H1 (cell line): Measurements from ENCODE around the gene MREG. TPM values are rescaled to one million over a fixed set of nuclear protein-coding genes. Genes with fewer than 3 reads are reported as not detected.

Experiments used
- CTCF ChIA-PET: fragments of 300-600 bp; sonication (Branson Sonifier 250); formaldehyde crosslinking; loops from one replicate; lab custom pipeline; 2021; ENCODE audit not compliant: partially characterized antibody; lab: Charles Lee
- POLR2A ChIA-PET: fragments of 300-600 bp; sonication (Branson Sonifier 250); formaldehyde crosslinking; loops from one replicate; lab custom pipeline; 2021; ENCODE audit warnings: inconsistent platforms; ENCODE audit not compliant: partially characterized antibody; lab: Charles Lee
- DNase-seq, 2 experiments: peaks; one replicate each; pipeline versions ENCODE4 v3.0.0 to v3.0.0-alpha.2; 2010 to 2022; ENCODE audit warnings: low spot score in 2 of 2, low read depth in 1 of 2, mixed read lengths in 1 of 2
- FAIRE-seq: peaks from 2 replicates; lab custom pipeline; 2011; peaks lifted over from hg19 to GRCh38; lab: Jason Lieb, UNC
- H2AFZ ChIP-seq: 2 replicates; pipeline ENCODE4 v1.8.1; 2012; ENCODE audit warnings: low read length, inconsistent platforms
- H2AK5ac ChIP-seq: 2 replicates; pipeline ENCODE4 v1.6.1; 2013; ENCODE audit warnings: low read depth, low read length
- H2BK120ac ChIP-seq: replicated peaks from 2 replicates; pipeline ENCODE3; 2013; ENCODE audit warnings: low read depth, low read length, inconsistent platforms
- H2BK12ac ChIP-seq: 2 replicates; pipeline ENCODE4 v1.6.1; 2013; ENCODE audit warnings: low read depth, low read length
- H2BK15ac ChIP-seq: 2 replicates; pipeline ENCODE4 v1.6.1; 2013; ENCODE audit warnings: low read length
- H2BK20ac ChIP-seq: 2 replicates; pipeline ENCODE4 v1.6.1; 2013; ENCODE audit warnings: low read length
- H2BK5ac ChIP-seq: 2 replicates; pipeline ENCODE4 v1.6.1; 2013; ENCODE audit warnings: low read depth, low read length
- H3K14ac ChIP-seq: 2 replicates; pipeline ENCODE4 v1.6.1; 2013; ENCODE audit warnings: inconsistent platforms; ENCODE audit not compliant: insufficient read length
- H3K18ac ChIP-seq: 2 replicates; pipeline ENCODE4 v1.6.1; 2013; ENCODE audit warnings: low read length; ENCODE audit errors: extremely low read depth
- H3K23ac ChIP-seq: 2 replicates; pipeline ENCODE4 v1.6.1; 2013; ENCODE audit warnings: inconsistent platforms; ENCODE audit not compliant: insufficient read length
- H3K23me2 ChIP-seq: 2 replicates; pipeline ENCODE4 v1.6.1; 2013; ENCODE audit warnings: low read depth, low read length
- H3K27ac ChIP-seq: 2 replicates; pipeline ENCODE4 v1.6.1; 2011; ENCODE audit warnings: low read depth, low read length, inconsistent platforms
- H3K27me3 ChIP-seq, 4 experiments: replicated peaks in 1 of 4; 1 replicate in 1 of 4; 2 replicates in 3 of 4; pipeline versions ENCODE4 v1.6.1 to v1.8.1; 2011 to 2013; ENCODE audit warnings: low read length in 3 of 4, mild to moderate bottlenecking in 3 of 4, inconsistent platforms in 2 of 4, mixed read lengths in 2 of 4, moderate library complexity in 1 of 4; ENCODE audit not compliant: control insufficient read depth in 3 of 4, insufficient read depth in 3 of 4; ENCODE audit errors: extremely low read depth in 1 of 4
- H3K36me3 ChIP-seq, 4 experiments: 2 replicates each; pipeline versions ENCODE4 v1.6.1 to v1.8.1; 2011 to 2013; ENCODE audit warnings: mild to moderate bottlenecking in 4 of 4, low read length in 3 of 4, moderate library complexity in 2 of 4, control low read depth in 1 of 4, inconsistent platforms in 1 of 4; ENCODE audit not compliant: insufficient read depth in 4 of 4, control insufficient read depth in 2 of 4
- H3K4ac ChIP-seq: replicated peaks from 2 replicates; pipeline ENCODE3; 2013; ENCODE audit warnings: low read length, low read depth, mixed read lengths, inconsistent platforms; ENCODE audit not compliant: insufficient read length
- H3K4me1 ChIP-seq, 4 experiments: replicated peaks in 1 of 4; 1 replicate in 1 of 4; 2 replicates in 3 of 4; pipeline versions ENCODE4 v1.6.1 to v1.8.1; 2011 to 2013; ENCODE audit warnings: low read length in 3 of 4, inconsistent platforms in 2 of 4, mixed read lengths in 1 of 4; ENCODE audit not compliant: insufficient read depth in 4 of 4, control insufficient read depth in 3 of 4
- H3K4me2 ChIP-seq, 2 experiments: 2 replicates each; pipeline versions ENCODE4 v1.6.1 to v1.8.1; 2011 to 2013; ENCODE audit warnings: low read depth in 2 of 2, low read length in 2 of 2, control low read depth in 1 of 2, inconsistent platforms in 1 of 2, mild to moderate bottlenecking in 1 of 2; ENCODE audit not compliant: insufficient read depth in 1 of 2
- H3K4me3 ChIP-seq, 4 experiments: fragments of 200-600, 300-600 bp in 1 of 4; sonication (generic), shearing (Covaris generic), sonication (Bioruptor Twin) in 1 of 4; 2 replicates each; pipeline versions ENCODE4 v1.5.1 to v1.8.1; 2011 to 2016; ENCODE audit warnings: low read length in 4 of 4, low read depth in 3 of 4, control low read depth in 2 of 4, inconsistent platforms in 2 of 4, mild to moderate bottlenecking in 2 of 4, mixed read lengths in 1 of 4, moderate library complexity in 1 of 4; ENCODE audit not compliant: insufficient read depth in 2 of 4; ENCODE audit errors: extremely low read depth in 1 of 4
- H3K56ac ChIP-seq: replicated peaks from 2 replicates; pipeline ENCODE3; 2013; ENCODE audit warnings: low read depth, mild to moderate bottlenecking, mixed read lengths, low read length, inconsistent platforms; ENCODE audit not compliant: insufficient read length
- H3K79me1 ChIP-seq: 2 replicates; pipeline ENCODE4 v1.6.1; 2013; ENCODE audit warnings: low read depth, low read length, control low read depth
- H3K79me2 ChIP-seq, 2 experiments: 2 replicates each; pipeline versions ENCODE4 v1.6.1 to v1.8.1; 2012 to 2013; ENCODE audit warnings: low read length in 2 of 2, mild to moderate bottlenecking in 2 of 2, inconsistent platforms in 1 of 2; ENCODE audit not compliant: insufficient read depth in 2 of 2, control insufficient read depth in 1 of 2
- H3K9ac ChIP-seq, 4 experiments: replicated peaks in 1 of 4; 1 replicate in 1 of 4; 2 replicates in 3 of 4; pipeline versions ENCODE4 v1.6.1 to v1.8.1; 2011 to 2013; ENCODE audit warnings: low read depth in 3 of 4, low read length in 3 of 4, control low read depth in 2 of 4, mild to moderate bottlenecking in 2 of 4, moderate library complexity in 2 of 4, inconsistent platforms in 1 of 4; ENCODE audit errors: extremely low read depth in 1 of 4
- H3K9me3 ChIP-seq, 2 experiments: 2 replicates each; pipeline versions ENCODE4 v1.6.1 to v1.8.1; 2012 to 2013; ENCODE audit warnings: mild to moderate bottlenecking in 2 of 2, moderate library complexity in 2 of 2, control low read depth in 1 of 2, inconsistent platforms in 1 of 2, low read depth in 1 of 2, low read length in 1 of 2, mixed read lengths in 1 of 2; ENCODE audit not compliant: insufficient read depth in 2 of 2
- H4K20me1 ChIP-seq, 2 experiments: replicated peaks in 1 of 2; 2 replicates each; pipeline versions ENCODE3 to v1.8.1; 2011 to 2013; ENCODE audit warnings: inconsistent platforms in 2 of 2, low read length in 2 of 2, mild to moderate bottlenecking in 1 of 2; ENCODE audit not compliant: insufficient read depth in 2 of 2, control insufficient read depth in 1 of 2
- H4K5ac ChIP-seq: 2 replicates; pipeline ENCODE4 v1.6.1; 2013; ENCODE audit warnings: low read length, low read depth, mixed read lengths, inconsistent platforms; ENCODE audit not compliant: insufficient read length
- H4K8ac ChIP-seq: 2 replicates; pipeline ENCODE4 v1.8.0; 2013; ENCODE audit warnings: mild to moderate bottlenecking, moderate library complexity, low read length, inconsistent platforms; ENCODE audit not compliant: insufficient read depth; ENCODE audit errors: extremely low read depth
- H4K91ac ChIP-seq: replicated peaks from 2 replicates; pipeline ENCODE3; 2013; ENCODE audit warnings: low read length, mixed read lengths, inconsistent platforms; ENCODE audit not compliant: insufficient read length
- KDM1A ChIP-seq: fragments of 200-600, 300-600 bp; sonication (generic); IDR thresholded peaks from 2 replicates; pipeline ENCODE4 v1.7.1; 2016; ENCODE audit warnings: mild to moderate bottlenecking, low read length, borderline replicate concordance
- KDM5A ChIP-seq: fragments of 200-600 bp; IDR thresholded peaks from 2 replicates; pipeline ENCODE4 v1.7.1; 2012; ENCODE audit warnings: mild to moderate bottlenecking, low read length, inconsistent platforms, mixed read lengths
- WGBS, 2 experiments: shearing (Covaris generic) in 1 of 2; methylation state at CpG; one replicate each; pipeline versions ENCODE4 v1.1.6 to v1.1.7; 2013 to 2015; ENCODE audit warnings: low lambda C conversion rate in 2 of 2, mixed read lengths in 2 of 2, inconsistent platforms in 1 of 2, low coverage in 1 of 2, missing lambda C conversion rate in 1 of 2; ENCODE audit not compliant: insufficient replicate concordance in 2 of 2, insufficient coverage in 1 of 2, insufficient read length in 1 of 2; ENCODE audit errors: extremely low coverage in 1 of 2, missing lambda C conversion rate in 1 of 2; 5-methylcytosine and 5-hydroxymethylcytosine counted together
- polyA plus RNA-seq, 7 experiments: library from polyadenylated mRNA; depleted of rRNA in 3 of 7; stranded (reverse) in 5 of 7; unstranded in 2 of 7; fragments of >200 nt in 5 of 7; fragments of 200-250 nt in 2 of 7; gene quantifications; 1 replicate in 5 of 7; 2 replicates in 1 of 7; 4 replicates in 1 of 7; pipeline versions ENCODE4 v1.2.1 to v1.2.3, GENCODE V29; 2011 to 2013; ENCODE audit warnings: missing spikeins in 2 of 7, mixed read lengths in 2 of 7
- total RNA-seq: library from RNA; stranded (reverse); fragmentation: NEBNext Ultra II Directional; extraction: Animal tissue kit (Norgen Biotek cat#: 25700); gene quantifications from 2 replicates; pipeline ENCODE4 v1.2.1, GENCODE V29; 2021

MREG gene
- total and polyA plus RNA-seq, 2 of the 8 experiments (the other 6 are each of a cell fraction or from before 2014, with no cell fraction given) = 7.5 to 31.9 TPM

- ChIA-PET CTCF (interaction anchor here (0.6 to 12.0 kb wide), 6 partner anchors 9 to 238 kb away, joined by 3 to 165 read pairs (median 3); no protein-coding TSS in a partner anchor), POLR2A (interaction anchor here (1.1 kb wide), 1 partner anchor 11 kb away, joined by 3 read pairs; no protein-coding TSS in a partner anchor)
- TF ChIP-seq KDM5A (no peak), KDM1A (no peak)
These were observed 4.0 kb upstream of the MREG start for GRCh38 chr2:216017365-216017764.

More at GRCh38 chr2:216017365-216017764, 4.0 kb upstream of the MREG start:
- Histone ChIP-seq H3K9ac (no peak overlapping the region), H2AK5ac (no peak overlapping the region), H2AFZ (no peak overlapping the region), H3K4ac (no peak overlapping the region), H4K5ac (no peak overlapping the region), H4K8ac (no peak overlapping the region), H3K23ac (no peak overlapping the region), H3K4me2 (no peak overlapping the region), H3K79me2 (peaks cover 0 to 5% of the 10 kb centered on the region in 2 experiments; a peak in 2 of 4 replicates), H2BK120ac (no peak overlapping the region), H3K18ac (no peak overlapping the region), H3K36me3 (no peaks in the 10 kb centered on the region), H3K27ac (no peak overlapping the region), H3K79me1 (no peaks in the 10 kb centered on the region), H2BK5ac (no peak overlapping the region), H2BK20ac (no peak overlapping the region), H3K14ac (no peak overlapping the region), H3K4me1 (peaks cover 0 to 3% (median under 1%) of the 10 kb centered on the region in 4 experiments; a peak in 3 of 7 replicates), H2BK12ac (no peak overlapping the region), H4K91ac (no peak overlapping the region), H2BK15ac (no peak overlapping the region), H3K9me3 (no peaks in the 10 kb centered on the region), H4K20me1 (no peaks in the 10 kb centered on the region), H3K56ac (no peak overlapping the region), H3K27me3 (no peaks in the 10 kb centered on the region), H3K4me3 (no peak overlapping the region), H3K23me2 (peaks cover 2% of the 10 kb centered on the region; the same call in 1 of the 2 replicates)
- no peak for DNase-seq
- FAIRE-seq = no peak
- WGBS, 2 experiments = 86% methylated on average over 4 of the region's 4 CpGs; no CpG with 5 or more reads in 1 of the 2 experiments
